NCI-H2227 (cell line): Measurements from ENCODE around the gene SLC1A2.

Experiments
- DNase-seq: peaks from one replicate; lab custom pipeline; 2025; ENCODE audit not compliant: unreplicated experiment; lab: John Stamatoyannopoulos, UW

SLC1A2 gene

DNA sequence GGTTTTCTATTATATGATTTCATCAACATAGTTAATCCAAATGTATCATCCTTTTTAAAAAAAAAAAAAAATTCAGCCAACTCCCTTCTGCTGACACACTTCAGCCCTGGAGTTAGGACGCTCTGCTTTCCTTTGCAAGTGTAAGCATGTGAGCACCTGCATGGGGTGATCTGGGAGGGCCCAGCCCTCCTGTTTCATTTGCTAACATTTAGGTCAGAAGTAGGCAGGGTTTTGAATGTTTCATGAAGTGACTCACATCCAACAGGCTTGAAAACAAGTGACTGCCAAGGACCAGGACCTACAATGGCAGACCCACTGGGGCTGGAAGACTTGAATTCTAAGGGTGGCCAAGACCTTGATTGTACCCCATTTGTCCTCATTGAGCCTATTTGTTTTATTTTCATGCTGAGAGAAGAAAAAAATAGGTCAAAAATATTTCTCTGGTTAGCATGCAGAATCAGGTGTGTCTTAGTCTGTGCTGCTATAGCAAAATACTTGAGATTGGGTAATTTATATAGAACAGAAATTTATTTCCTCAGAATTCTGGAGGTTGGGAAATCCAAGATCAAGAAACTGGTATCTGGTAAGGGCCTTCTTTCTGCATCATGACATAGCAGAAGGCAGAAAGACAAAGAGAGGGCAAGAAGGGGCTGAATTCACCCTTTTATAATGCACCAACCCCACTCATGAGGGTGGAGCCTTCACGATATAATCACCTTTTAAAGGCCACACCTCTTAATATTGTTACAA lies 142.8 kb downstream of the SLC1A2 start:
- DNase-seq, result no peak

DNA sequence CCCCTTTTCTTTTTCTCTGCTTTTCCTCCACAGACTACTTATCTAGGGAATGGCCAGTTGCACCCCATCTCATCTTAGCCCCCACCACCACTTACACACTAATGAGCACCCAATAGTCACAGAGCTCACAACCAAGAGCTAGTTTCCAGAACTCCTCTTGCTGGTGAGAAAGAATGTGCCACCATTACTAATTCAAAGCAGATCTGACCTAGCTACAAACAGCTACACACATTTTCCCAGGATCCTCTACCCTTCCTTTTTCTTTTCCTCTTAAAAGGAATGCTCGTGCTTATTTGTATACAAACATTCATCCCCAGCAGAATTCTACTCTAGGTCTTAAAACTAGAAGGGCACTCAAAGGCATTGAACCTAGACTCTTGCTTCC lies 143.6 kb downstream of the SLC1A2 start:
- no peak for DNase-seq

DNA sequence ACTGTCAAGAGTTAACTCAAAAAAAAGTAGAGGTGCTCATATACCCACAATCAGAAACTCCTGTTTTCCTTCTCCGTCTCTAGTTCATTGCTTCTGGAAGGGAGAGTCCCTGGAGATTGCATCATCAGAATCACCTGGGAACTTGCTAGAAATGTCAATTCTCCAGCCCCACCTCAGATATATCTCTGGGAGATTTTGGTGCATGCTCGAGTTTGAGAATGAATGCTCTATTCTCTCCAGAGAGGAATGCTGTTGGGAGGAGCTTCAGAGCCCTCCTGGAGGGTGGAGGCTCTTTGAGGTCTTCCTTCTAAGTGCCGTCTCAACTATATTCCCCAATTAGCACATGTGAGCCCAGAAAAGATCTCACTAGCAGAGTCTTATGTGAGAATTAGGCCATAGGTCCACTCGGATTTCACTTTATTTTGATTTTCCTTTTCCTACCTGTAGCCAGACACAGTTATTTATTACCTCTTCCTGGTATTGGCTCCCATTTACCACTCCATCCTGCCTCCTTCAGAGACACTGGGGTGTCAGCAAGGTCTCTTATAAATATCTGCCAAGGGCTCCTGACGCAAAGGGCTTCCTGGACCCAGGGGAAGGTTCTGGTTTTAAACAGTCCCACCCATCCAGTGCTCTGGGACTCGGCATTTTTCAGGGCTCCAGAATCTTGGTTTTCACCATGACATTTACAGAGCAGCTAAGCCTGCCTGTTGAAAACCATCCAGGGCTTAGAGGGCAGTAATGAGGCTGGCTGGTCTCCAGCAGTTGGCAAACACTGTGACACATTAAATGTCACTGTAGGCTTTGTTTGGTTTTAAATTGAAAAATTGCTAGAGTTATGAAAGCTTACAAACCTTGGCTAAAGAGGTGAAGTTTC lies 144.2 kb downstream of the SLC1A2 start:
- DNase-seq, result no peak

DNA sequence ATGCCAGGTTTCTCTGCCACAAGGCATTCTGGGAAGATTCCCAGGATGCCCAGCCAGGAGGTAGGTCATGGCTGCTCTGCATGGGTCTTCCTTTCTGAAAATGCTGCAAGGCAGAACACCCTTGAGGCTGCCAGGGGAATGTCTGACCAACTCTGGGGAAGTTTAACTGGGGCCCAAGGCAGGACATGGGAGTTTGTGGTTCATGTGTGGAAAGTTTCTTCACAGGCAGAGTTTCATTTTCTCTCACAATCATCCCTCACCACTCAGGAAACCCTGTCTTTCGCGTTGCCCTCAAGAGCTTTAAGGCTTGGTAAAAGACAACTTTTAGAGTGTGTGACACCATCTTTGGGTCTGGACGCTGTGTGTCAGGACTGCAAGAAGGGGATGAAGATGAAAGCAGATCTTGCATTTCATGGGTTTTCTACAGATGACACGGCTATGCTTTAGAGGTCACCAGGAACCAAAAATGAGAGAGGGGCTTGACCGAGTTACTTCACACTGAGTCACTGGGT lies 146.9 kb downstream of the SLC1A2 start:
- no peak for DNase-seq

DNA sequence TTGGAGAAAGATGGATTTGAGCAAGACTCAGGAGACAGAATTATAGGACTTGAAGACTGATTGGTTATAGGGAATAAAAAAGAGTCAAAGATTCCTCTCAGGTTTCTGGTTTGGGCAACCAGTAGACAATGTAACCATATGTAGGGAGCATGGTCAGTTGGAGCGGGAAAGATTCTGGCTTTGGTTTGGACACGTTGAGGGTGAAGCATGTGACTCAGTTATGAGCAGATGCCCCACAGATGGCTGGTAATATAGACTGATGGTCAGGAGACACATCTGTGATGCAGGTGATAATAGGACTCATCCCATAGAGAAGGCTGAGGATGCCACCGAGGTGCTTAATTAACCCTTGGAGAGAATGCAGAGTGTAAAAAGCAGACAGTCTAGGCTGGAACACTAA lies 148.3 kb downstream of the SLC1A2 start:
- no peak for DNase-seq

DNA sequence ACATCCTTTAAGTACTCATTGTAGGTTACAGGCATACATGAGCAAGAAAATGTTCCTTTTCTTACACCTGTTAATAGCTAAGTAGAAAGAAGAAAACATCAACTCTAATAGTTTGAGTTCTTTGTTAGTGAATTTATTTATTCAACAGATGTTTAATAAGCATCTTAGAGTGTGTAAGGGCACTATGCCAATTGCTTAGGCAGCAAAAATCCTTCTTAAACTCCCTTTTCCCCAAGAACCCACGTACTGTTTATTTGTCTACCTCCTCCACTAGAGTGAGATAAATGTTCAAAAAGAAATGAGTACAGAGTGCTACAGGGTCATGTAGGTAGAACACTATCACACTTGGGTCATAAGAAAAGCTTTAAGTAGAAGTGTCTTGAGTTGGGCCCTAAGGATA lies 149.0 kb downstream of the SLC1A2 start:
- DNase-seq, result no peak

DNA sequence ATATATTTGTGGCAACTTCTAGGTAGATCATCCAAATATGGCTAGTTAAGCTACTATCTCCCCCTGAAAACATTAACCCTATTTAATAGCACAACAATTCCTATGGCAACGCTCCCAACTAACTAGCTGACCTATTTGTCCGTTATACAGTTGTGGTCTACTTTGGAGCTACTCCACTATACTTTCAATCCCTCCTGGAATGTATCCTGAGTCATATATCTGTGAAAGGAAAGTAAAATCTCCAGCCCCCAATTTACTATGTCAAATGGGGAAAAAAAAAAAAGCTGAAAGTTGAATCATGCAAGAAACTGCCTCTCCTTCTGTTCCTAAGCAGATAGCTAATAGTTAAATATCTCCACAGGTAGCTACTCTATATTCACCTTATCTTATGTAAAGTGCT lies 151.9 kb downstream of the SLC1A2 start:
- no peak for DNase-seq

DNA sequence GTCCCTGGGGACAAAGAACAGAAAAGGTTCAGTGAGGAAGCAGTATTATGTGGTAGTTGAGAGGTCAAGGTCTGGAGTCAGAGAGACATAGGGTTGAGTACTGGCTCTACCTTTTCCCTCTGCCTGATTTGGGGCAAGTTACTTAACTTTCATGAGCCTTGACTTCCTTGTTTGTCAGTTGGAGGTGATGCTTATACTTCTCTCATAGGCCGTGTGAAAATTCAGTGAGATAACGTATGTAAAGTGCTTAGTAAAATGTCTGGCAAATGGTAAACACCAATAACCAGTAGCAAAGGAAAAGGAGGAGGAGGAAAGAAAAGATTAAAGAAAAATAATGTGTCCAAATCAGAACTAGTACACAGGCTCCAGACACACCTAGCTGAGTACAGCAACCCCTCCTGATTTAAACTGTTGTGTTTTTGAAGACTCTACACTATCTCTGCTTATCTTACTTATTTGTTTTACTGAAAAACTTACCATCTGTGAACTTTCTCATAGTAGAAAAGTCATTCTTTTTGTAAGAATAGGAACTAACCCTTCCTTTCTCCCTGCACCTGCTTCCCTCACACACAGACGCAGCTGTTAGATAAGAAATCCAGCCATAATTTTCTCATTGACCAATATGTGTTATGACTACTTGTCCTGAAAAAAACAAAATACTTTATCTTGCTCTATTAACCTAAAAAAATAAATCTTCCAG lies 153.5 kb downstream of the SLC1A2 start:
- DNase-seq, result no peak

DNA sequence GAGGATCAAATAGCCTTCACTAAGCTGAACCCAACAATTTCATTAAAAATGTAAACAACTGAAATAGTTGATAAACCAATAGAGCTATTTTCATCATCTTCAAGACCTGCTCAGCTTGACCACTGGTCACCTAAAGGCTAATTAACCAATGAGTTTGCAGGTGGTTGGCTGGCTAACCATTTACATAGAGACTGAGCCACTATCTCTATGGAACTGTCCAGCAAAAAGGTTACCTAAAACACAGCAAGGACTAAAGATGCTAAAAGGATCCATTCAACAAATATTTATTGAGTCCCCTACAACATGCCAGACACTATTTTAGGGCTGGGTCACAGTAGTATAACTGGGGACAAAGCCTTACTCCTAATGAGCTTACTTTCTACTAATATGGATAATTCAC lies 156.6 kb downstream of the SLC1A2 start:
- no peak for DNase-seq

DNA sequence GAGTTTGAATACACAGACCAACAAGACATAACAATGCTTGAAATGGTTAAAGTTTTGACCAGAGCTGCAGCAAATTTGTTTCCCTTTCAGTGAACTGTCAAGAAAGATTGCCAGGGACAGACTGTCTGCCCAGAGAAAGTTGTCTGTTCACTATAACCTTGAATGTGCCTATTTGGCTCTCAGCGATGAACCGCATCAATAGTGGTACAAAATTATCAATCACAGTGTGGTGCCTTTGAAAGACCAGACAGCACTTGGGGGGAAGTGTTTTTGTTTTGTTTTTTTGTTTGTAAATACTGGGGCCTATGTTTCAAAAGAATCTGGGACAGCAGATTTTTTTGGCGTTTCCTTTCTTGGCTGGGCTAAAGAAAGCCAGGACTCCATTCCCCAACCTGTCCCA lies 157.3 kb downstream of the SLC1A2 start:
- DNase-seq, result no peak

DNA sequence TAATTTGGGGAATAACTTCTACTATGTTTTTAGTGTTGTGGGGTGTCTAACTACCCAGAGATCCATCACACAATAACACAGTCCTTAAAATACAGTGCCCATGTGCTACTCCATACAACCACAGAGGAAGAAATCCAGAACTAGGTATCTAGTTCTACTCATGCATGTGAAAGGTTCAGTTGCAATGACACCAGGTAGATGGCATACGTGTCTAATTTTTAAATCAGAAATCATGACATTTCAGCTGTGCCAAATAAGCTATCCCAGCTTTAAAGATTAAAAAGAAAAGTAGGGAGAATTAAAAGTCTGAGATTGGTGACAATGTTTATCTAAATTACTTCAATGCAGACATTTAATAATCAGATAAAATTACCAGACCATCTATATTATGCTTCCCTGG lies 158.2 kb downstream of the SLC1A2 start:
- no peak for DNase-seq

DNA sequence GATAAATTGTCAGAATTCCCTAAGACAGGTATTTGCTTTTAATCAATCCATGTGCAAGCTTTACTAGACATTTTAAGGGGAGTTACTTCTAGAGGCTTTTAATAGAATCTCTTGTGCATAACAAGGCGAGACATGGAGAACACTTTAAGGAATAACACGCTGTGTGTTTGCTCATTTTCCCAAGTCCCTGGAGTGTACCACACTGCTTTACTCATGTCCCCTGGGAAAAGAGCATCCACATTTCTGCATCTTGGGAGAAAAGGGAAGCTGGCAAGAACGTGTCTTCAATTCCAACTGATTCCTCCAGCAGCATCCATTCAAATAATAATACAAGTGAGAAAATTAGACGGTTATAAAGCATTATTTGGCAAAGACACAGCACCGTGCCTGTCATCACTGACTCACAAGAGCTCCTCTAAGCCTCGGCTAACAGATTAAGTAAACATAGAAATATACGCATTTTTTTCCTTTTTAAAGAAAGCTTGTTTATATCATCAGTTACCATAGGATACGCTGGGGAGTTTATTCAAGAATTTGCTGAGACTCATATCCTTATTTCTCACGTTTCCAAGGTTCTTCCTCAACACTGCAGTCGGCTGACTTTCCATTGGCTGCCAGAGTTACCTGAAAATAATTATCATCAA lies 158.9 kb downstream of the SLC1A2 start:
- no peak for DNase-seq

DNA sequence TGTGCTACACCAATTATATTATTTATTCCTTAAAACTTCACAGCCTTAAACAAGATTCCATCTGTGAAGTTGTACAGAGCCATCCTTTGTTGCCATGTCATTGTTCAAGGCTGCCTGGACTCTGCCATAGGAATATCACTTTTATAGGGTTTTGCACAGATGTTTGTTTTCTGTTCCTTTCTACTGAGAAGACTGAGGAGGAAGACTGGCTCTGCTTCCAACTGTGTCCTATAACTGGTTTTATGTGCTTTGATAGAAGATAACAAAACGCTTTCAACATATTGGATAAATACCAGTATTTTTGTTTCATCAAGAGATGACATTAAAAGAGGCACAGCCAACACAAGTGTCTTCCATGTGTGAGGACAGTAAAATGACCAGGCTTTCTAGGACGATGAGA lies 159.8 kb downstream of the SLC1A2 start:
- DNase-seq, result no peak

DNA sequence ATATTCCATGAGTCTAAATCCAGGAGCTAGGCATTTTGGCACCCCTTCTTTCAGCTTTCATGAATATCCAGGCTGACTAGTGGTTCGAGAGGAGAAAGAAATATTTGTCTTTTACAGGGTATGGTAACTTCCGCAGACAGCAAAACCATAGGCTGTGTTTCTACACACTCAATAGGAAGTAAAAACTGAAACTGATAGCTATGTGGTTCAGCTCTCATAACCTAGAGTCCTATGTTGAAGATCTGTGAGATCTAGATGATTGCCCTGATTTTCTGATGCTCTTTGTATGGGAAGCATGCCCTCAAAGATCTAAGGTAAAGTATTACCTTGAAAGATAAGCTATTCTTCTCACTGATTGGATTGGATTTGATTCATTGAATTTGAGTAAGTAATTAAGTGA lies 162.1 kb downstream of the SLC1A2 start:
- no peak for DNase-seq

DNA sequence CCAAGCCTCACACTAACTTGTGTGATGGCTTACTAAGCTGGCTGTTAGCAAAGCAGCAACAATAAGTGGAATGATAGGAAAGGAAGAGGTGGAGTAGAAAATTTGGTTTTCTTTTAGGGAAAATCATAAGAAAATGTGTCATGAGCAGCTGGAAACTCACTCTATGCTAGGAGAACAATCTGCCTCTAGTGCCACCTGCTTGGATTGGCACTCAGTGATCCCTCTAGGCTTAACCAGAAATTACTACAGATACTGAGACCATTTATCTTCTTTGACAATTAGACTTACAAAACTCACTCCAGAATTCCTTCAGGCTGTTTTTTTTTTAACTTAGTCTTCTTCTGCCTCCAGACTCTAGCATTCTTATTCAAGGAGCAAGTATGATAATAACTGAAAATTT lies 163.1 kb downstream of the SLC1A2 start:
- DNase-seq, result no peak

DNA sequence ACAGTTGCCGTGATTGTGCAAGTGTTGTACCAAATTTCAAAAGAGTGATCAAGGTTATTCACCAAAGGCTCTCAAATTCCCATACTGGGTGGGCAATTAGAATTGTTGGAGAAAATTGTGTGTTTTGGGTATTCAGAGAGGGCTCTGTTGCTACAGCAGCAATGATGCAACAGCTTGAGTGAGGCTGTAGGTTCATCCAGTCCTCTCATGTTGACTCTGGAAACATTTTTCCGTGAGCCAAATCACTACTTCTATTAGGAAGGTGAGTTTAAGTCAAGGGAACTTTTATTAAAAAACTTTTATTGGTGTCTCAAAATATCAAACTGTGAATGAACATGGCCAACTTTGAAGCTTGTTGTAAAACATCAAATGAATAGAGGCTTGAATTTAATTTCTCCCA lies 163.8 kb downstream of the SLC1A2 start:
- no peak for DNase-seq

DNA sequence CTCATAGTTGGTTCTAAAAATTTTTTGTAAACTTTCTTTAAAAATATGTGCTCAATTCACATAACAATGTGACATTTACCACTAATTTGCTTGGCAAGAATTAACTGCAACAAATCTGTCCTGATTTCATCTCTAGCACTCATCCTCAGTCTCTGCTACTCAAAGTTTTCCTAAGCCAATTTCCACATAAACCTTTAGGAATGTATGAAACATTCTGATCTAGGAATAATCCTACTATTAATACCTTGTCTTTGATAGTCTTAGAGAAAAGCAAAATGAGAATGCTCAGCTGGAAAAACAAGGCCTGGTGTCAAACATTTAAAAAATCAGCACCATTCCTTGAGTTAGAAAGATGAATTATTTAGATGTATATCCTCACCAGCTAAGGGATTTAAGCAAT lies 166.1 kb downstream of the SLC1A2 start:
- no peak for DNase-seq

DNA sequence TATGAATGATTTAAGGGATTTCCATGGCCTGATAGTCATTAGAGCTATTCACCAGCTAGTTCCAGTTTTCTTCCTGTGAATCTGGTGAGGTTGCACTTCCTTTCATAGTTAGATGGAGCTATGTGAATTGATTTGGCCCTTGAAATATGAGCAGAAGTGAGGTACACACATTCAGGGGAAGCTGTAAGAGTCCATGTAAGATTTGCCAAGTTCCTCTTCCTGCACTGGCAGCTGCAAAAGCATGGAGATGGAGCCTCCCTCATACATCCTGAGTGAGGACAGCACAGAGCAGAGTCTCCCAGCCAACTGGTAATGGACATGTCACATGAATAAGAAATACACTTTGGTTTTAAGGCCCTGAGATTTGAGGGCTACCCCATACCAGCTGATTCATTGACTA lies 168.7 kb downstream of the SLC1A2 start:
- DNase-seq, result no peak

DNA sequence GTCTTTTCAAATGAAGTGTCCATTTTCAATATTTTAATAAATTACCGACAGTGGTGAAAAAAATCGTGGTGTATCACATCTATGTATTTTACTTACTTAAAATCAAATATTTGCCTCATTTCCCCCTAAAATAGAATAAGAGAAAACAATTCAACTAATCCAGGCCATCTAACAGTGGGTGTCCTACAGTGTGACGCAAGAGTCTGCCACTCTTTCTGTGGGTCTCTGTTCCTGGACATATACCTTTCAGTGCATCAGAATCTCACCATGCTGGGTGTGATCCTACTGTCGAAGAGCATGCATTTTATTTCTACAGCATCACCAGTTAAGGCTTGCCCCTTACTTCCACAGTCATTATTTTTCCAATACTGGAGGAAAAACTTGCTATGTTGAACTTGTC lies 169.2 kb downstream of the SLC1A2 start:
- DNase-seq, result no peak

DNA sequence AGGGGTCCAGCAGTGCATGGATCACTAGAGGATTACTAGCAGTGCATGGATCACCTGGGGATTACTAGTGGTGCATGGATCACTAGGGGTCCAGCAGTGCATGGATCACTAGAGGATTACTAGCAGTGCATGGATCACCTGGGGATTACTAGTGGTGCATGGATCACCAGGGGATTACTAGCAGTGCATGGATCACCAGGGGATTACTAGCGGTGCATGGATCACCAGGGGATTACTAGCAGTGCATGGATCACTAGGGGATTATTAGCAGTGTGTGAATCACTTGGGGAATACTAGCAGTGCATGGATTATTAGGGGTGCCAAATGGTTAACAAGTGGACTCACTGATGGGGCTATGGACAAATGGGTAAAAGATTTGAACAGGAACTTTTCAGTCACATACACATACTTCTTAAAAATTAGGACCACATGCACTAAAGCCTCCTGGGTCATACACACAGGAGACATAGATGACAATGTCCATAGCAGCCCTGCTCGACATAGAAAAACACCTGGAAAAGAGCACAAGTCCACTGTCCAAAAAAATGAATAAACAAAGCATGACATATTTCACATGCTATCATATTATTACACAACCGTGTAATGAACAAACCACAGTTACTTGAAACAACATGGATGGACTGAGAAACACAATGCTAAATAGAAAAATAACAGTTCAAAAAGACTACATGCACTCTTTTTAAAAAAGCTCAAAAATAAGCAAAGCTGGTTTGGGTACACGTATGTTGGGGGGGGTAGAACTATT lies 170.6 kb downstream of the SLC1A2 start:
- DNase-seq, result no peak

DNA sequence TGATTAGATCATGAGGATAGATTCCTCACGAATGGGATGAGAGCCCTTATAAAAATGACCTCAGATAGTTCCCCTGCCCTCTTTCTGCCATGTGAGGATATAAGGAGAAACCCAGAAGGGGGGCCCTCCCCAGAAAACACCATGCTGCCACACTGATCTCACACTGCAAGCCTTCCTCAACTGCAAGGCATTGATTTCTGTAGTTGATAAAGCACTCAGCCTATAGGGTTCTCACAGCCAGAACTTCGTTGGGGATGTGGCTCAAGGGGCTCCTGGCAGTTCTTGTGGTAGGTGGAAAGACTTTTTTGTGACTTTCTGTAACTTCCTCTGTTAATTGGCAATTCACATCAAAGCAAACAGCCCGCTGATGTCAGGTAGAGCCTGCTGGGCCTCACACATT lies 171.5 kb downstream of the SLC1A2 start:
- DNase-seq, result no peak
